Lung microvascular endothelial cell (primary cell): ENCODE measurements around the gene KIF12. TPM values are rescaled to one million over a fixed set of nuclear protein-coding genes. Genes with fewer than 3 reads are reported as not detected.

Experiments used
- DNase-seq, 2 donors: peaks; one replicate each; pipeline versions ENCODE4 v3.0.0 to v3.0.0-alpha.2; 2010; ENCODE audit warnings: low read depth in 2 of 2
- total RNA-seq: library from RNA; depleted of rRNA; stranded (reverse); fragments of >200 nt; gene quantifications from 2 replicates; pipeline ENCODE4 v1.2.1, GENCODE V29; 2014

Gene KIF12
- total RNA-seq, 1 donor from 2014 or later: not detected

DNA sequence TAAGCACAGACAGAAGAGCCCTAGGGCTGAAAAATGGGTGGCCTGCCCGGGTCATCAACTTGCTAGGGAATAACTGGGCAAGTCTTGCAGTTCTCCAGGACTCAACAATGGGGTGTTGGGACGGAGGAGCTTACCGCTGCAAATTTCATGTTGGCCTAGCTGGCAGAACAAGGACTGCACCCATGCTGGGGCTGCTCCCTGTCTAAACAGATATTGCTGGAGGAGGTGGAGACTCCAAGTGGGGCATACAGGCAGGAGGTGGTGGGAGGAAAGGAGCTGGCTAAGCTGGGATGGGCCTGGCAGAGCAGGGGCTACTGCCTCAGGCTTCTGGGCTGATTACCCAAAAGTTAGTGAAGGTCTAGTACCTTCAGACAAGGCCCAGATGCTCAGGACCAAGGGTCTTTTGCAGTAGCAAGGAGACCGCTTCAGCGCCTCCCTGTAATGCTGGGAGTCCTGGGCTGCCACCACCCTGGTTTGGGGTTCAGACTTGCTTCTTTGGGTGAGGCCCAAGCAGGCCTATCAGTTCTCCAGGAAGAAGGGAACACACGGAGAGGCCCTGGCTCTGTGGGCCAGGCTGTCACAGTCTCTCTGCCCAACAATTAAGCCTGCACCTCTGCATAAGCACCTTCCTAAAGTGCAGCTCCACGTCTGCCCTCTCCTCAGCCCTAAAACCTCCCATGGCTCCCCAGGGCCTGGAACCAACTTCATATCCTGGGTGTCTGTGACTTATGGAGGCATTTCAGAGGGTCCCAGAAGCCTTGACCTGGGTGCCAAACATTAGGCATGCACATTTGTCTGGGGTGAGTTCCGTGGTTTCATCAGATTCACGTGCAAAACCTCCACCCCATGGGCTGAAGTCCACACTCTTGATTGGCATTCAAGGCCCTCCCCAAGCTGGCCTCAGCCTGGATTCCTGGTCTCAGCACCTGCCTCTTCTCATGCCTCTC is 24.2 kb upstream of the KIF12 start:
- DNase-seq: no peak

DNA sequence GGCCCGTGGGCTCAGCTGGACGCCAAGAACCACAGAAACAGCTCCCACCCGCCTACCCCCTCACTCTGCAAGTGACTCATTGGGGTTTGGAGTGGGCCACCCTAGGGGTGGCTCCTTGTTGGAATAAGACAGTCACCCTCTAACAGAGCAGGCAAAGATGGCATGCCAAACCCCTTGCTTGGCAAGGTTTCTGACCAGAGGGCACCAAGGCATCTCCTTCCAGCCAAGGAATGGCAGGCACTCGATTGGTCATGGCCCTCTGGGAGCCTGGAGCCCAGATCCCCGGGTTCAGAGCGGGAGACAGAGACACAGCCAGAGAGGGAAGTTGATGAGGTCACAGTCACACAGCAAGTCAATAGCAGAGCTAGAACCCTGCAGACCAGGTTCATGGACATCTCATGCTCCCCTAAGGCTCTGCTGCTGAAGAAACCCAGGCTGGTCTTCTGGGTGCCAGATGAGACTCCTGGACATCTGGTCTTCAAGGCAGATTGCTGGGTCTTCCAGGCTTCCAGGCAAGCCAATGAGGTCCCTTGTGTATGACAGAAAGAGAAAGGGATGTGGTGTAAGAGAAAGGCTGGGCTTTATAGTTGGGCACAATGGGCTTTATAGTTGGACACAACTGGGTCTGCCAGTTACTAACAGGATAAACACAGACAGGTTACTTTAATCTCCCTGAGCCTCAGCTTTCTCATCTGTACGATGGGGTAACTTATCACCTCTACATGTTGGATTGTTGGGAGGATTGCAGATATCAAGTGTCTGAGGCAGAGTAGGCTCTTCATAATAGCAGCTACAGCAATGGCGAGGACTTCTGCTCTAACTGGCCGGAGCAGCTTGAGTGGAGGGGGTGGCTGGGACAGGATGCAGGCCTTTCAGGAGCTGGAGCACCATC is 23.3 kb upstream of the KIF12 start:
- DNase-seq: no peak

DNA sequence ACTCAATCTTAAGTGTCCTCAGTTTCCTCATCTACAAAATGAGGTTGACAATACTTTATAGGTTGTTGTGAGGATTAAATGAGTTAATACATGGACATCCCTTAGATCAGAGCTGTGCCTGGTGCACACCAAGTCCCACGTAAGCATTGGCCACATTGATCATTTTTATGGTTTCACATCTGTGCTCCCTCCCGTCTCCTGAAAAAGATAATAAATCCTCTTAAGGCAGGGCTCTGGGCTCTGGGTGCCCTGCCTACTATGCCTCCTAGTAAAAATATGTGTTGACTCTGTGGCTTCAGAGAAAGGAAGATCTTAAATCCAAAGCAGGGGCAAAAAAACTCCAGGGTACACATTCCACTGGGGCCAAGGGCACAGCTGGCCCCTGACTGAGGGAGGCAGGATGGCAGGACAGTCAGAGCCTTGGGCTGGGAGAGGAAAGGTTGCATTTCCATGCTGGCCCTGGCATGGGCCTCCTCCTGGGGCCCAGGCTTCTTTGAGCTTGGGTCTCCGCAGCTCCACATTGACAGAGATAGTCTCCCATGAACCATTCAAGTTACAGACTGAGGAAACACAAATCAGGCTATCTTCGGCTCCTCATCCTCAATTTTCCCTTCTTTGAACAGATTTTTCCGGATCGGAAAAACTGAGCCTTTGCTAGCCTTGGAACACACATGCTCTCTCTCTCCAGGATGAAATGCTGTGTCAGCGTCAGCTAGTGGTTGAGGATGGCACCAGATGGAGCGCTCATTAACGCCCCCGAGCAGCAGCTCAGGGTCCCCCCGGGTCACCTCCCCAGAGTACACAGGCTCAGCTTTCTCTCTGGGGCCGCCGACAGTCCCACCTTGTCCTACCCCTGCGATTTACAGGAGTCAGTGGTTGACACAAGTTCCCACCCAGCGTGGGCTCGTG is 22.4 kb upstream of the KIF12 start:
- no peak for DNase-seq

DNA sequence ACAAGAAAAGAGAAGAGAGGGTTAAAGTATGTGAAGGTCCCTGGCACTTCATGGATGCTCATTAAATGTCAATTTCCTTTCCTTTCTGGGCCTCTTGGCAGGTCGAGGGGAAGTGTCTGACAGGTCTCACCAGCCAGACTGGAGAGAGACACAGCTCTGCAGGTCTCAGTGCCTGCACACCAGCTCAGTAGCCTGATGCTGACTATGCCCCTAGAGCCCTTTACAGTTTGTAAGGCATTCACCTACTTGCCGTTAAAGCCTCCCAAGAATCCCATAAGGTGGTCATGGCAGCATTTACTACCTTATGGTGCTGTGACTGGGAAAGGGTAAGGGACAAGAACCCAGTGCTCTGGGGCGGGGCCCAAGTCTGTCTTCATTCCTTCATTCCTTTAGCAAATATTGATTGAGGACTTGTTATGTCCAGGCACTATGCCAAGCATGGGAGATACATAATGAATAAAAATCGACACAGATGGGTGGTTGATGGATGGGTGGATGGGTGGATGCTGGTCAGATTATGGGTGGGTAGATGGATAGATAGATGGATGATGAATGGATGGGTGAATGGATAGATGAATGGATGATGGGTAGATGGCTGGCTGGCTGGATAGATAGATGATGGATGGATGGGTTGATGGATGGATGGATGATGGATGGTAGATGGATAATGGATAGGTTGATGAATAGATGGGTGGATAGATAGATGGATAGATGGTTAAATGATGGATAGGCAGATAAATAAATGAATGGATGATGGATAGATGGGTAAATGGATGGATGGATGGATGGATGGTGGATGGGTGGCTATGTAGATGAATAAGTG is 21.3 kb upstream of the KIF12 start:
- DNase-seq: no peak

DNA sequence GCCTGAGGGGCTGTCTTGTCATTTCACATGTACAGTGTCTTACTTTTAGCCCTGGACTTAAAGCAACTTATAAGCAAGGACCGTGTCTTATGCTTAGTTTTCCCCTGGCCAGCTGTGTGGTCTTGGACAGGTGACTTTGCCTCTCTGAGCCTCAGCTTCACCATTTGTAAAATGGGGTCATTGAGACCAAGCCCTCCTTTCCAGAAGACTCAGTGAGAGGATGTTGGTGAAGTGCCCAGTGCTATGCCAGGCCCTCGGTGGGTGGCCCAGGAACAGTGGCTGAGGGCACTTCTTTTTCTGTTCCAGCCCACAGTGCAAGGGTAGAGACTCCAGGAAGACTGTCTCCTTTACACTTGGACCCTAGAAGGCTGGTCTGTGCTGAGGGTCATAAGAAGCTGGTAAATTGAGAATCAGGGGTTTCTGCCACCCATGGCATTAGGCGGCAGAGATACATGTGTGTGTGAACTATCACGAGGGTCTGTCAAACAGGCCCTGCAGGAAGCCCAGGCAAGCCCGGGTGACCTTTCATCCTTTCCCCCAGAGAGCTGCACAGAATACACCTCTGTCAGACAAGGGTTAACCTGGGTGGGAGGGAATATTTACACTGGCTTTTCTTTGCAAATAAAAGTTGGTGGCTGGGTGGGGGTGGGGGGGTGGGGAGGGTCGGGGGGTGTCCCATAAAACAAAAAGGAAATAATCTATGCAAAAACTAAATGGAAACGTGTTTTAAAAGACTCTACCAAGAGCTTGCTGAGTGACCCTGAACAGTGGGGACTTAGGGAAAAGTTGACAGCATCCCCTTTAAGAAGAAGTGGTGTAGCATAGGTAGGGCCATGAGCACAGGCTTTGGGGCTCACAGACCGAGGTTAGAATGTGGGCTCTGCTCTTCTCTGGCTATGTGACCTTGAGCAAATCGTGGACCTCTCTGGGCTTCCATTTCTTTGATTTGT is 20.4 kb upstream of the KIF12 start:
- no peak for DNase-seq

DNA sequence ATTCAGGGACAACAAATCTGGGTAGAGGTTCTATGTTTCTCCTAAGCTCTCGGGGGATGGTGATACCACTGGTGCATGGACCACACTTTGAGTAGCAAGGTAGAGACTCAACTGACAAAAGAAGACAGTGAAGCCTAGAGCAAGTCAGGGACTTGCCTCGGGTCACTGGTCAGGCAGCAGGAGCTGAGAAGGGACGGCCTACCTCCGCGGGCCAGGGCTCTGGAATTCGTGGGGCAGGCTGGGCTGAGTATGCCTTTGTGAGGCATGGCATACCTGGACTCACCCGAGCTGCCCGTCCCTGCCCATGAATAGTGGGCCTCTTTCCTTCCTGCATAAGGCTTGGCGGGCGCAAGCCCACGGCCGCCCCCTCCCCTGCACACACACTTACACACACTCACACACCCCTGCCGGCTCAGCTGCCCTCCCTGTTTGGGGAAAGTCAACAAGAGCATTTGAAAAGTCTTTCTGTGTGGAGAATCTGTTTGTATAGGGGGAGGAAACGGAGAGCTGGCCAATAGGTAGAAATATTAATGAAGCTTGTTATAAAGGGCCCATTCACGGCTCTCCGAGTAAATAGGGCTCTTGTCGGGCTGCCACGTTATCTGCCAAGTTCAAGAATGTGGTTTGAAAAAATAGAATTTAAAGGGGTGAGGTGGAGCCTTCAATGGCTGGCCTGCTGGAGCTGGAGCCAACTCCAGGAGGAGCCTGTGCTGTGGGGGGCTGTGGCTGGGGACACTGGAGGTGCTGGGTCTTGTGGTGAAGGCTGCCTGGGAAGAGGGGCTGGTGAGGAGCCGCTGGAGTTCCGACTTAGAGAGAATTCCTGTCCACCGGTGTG is 19.1 kb upstream of the KIF12 start:
- no peak for DNase-seq

DNA sequence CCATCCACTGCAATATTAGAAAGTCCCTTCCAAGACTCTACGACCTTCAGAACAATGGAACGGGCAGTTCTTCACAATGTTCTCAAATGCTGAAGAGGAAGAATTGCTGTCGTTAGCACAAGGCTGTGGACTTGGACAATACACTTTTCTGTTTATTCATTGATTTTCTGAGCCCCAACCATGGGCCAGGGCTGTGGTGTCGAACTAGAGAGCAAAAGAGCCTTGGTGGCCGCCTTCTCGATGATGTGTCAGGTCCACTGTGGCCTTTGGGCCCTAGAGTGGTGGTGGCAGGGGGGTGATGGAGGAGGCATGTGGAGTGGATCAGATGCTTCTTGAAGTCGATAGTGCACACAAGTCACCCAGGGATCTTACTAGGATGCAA is 18.5 kb upstream of the KIF12 start:
- no peak for DNase-seq

DNA sequence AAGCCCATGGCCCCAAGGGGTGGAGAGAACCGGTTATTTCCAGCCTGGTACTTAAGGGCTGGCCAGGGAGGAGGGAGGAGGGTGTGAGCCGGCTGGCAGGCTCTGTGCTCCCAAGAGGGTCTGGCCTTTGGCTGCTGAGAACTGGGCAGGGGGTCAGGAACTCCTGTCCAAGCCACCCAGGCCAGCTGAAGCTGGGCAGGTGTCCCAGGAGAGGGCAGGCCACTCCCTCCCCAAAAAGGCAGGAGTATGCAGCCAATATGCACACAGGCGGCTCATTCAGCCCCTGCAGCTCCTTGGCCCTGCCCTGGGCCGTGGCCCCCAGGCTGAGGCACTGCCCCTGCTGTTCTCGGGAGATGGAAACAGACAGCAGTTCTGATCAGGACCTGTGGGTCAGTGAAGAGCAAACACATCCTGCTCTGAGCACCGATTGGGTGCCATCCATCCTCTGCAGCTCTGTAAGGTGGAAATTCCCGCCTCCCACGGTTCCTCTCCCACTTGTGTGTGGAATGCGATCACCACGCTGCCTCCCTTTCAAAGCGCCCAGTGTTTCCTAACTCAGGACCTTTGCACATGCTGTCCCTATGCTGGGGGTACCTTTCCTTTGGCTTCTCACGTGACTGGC is 17.1 kb upstream of the KIF12 start:
- no peak for DNase-seq

DNA sequence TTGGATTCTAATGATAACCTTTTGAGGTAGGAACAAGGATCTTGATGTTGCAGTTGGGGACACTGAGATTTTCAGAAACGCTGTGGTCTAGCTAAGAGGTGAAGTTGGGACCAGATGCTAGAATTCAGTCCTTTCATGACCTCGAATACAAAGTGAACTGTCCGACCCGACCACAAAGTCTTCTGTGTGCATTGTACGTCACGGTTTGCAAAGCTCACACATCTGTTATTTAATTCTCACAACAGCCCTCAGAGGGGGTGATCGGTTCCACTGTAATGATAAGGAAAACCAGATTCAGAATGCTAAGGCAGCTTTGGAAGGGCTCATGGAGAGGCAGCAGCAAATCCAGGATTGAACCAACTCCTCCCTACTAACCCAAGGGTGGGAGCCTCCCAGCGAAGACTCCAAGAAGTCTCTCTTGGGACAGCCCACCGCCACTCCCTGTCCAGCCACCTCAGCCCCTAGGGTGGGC is 16.6 kb upstream of the KIF12 start:
- no peak for DNase-seq

DNA sequence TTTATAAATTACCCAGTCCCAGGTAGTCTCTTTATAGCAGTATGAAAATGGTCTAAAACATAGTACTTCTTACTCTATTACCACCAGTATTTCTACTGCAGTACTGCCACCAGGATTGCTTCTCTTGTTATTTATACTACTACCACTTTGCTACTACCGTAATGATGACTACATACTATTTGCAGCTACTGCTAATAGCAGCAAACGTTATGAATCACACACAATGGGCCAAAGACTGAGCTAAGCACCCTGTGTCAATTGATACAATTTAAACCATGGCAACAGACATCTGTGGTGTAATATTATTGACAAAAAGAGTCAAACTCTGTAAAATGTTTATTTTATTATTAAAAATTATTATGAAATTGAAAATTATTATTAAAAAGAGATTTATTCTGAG is 15.3 kb upstream of the KIF12 start:
- peak in 1 of 2 donors; percentile 24 for DNase-seq

DNA sequence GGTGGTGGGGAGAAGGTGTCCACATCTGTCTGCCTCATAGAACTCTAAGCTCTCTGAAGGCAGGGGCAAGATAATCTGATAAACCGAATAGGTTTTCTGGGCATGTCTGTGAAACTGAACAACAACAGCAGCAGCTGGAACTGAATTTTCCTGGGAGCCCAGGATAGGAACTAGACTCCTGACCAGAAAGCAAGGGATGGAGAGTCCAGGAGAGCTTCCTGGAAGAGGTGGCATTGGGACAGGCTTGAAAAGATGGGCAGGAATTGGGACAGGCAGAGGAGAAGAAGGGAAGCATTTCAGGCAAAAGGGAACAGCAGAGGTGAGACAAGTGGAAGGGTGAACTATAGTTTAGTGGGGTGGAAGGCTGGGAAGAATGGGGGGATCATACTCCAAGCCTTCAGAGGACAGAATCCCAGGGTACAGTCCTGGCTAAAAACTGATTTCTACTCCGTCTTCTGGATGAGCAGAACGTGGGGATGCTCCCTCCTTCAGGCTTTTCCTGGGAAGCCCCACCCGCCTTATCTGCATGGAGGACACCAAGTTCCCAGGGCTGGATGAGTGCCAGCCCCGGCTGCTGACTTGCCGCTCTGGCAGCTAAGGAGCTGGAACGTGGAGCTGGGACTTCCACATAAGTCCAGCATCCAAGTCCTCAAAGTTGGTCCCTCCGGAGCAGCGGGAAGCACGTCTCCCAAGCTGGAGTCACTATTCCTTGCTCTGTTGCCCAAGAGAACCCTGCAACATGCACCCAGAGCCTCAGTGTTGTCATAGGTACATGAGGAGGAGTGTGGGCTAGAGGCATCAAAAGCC is 13.9 kb upstream of the KIF12 start:
- DNase-seq: peak in 1 of 2 donors; percentile 46

DNA sequence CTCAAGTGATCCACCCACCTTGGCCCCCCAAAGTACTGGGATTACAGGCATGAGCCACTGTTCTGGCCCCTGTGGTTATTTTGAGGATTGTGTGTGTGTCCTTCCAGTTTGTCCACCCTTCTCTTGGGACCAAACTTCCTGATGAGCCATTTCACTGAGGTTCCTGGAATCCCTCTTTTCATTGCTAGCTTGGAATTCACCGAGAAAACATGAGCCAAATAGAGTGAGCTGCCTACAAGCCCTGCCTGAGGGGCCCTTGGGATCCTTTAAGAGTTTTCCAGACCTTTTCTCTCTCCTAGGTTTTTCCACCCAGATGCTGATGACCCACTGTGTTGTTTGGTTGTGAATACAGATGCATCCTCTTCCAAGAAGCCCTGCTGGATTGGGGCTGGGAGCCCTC is 13.2 kb upstream of the KIF12 start:
- DNase-seq: no peak

DNA sequence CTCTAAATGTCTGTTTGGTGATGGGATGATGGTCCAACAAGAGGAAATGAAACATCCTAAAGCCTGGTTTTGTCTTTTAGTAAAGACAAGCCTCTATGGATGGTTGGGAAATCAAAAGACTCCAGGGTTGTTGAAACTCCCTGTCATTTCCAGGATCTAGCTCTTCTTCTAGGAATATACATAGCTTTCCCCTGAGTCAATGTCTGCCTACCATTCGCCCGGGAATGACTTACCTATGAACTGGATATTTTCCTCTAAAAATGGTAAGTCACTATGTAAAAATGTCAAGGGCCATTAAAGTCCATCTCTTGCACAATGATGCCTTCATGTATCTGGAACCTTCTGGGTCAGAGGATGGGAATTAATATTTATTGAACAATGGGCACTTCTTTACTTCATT is 11.1 kb upstream of the KIF12 start:
- no peak for DNase-seq

DNA sequence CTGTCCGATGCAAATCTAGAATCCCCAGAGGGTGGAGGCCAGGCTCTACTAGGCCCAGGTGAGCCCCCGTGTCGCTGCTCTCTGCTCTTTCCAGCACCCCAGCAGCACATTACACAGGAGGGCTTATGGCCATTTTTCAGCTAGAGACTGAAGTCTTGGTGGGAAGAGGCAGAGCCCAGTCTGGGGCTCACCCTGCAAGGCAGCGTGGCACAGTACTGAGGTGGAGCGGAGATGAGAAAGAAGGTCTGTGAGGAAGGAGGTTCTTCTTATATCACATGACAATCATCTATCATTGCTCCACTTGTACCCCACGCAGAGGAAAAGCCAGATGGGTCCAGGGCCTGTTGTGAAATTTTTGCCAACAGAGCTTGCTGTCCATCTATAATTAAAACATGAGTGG is 10.0 kb upstream of the KIF12 start:
- no peak for DNase-seq

DNA sequence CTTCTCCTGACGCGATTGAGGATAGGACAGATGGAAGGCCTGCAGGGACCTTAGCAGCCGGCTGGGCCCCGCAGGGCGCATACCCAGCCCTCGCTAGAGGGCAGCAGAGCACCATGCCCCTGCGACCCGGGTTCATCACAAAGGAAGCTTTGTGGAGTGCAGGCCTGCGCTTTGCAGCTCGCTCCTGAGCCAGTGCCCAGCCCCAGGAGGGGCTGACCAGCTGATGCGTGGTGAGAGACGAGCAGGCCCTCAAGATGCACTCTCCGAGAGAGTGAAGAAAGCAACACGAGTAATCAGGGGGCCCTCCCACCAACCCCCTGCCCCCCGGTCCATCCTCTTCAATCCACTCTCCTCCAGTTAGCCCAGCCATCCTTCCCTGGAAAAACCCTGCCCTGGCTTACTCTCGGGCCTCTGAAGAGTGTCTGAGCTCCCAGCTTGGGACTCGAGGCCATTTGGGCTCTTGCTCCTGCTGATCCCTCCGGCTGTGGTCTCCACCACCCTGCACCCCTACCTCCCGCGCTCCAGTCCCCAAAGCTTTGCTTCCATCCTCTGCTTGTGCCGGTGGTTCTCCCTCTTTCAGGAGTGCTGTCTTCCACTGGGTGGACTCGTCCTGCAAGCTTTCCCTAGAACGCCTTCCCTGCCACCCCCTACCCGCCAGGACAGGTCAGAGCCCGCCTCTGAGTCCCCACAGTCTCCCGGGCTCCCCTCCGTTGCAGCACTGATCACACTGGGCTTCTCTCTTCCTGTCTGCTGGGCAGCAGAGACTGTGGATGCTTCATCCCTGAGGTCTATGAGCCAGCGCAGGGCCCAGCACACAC is 9.1 kb upstream of the KIF12 start:
- peak; percentile 82 to 83 for DNase-seq
